ENCODE measurements around the gene ROMO1.

Gene ROMO1

GRCh38 chr20:35730583-35731468, 31.6 kb downstream of the ROMO1 start:
- H3K79me2 ChIP-seq: peaks cover 60% of the 10 kb centered on the region
- peaks cover 15% of the 10 kb centered on the region for H3K4me1 ChIP-seq
- H3K27ac ChIP-seq: no peak overlapping the region
- H3K9ac ChIP-seq: no peak overlapping the region
- H3K27me3 ChIP-seq (ENCODE audit: control insufficient read depth, insufficient read depth, low read length): no peaks in the 10 kb centered on the region
- H3K36me3 ChIP-seq (ENCODE audit: control insufficient read depth, insufficient read depth, low read length): no peaks in the 10 kb centered on the region
- no peak overlapping the region for H2AFZ ChIP-seq
- no peak overlapping the region for H3K4me3 ChIP-seq (ENCODE audit: low read depth, low read length)
- H3K9me3 ChIP-seq (ENCODE audit: control insufficient read depth, low read length): no peaks in the 10 kb centered on the region
- TF ChIP-seq CTCF (IDR thresholded peaks at IDR 0.05): no peak
- no peak overlapping the region for H3K4me2 ChIP-seq (ENCODE audit: low read length)

GRCh38 chr20:35731469-35731788, 32.2 kb downstream of the ROMO1 start:
- no peak overlapping the region for H3K27ac ChIP-seq
- H3K9ac ChIP-seq: no peak overlapping the region
- TF ChIP-seq CTCF (IDR thresholded peaks at IDR 0.05): no peak
- no peak overlapping the region for H3K4me3 ChIP-seq (ENCODE audit: low read depth, low read length)
- peaks cover 60% of the 10 kb centered on the region for H3K79me2 ChIP-seq
- peaks cover 20% of the 10 kb centered on the region for H3K4me1 ChIP-seq
- no peaks in the 10 kb centered on the region for H3K9me3 ChIP-seq (ENCODE audit: control insufficient read depth, low read length)
- H3K36me3 ChIP-seq (ENCODE audit: control insufficient read depth, insufficient read depth, low read length): no peaks in the 10 kb centered on the region
- no peak overlapping the region for H2AFZ ChIP-seq
- no peak overlapping the region for H3K4me2 ChIP-seq (ENCODE audit: low read length)
- H3K27me3 ChIP-seq (ENCODE audit: control insufficient read depth, insufficient read depth, low read length): no peaks in the 10 kb centered on the region

GRCh38 chr20:35731862-35732643, 32.8 kb downstream of the ROMO1 start:
- Histone ChIP-seq H3K4me2 (ENCODE audit: low read length) (no peak overlapping the region), H3K4me1 (peaks cover 20% of the 10 kb centered on the region), H3K79me2 (peaks cover 60% of the 10 kb centered on the region), H3K9ac (no peak overlapping the region), H2AFZ (no peak overlapping the region), H3K4me3 (ENCODE audit: low read depth, low read length) (no peak overlapping the region), H3K27me3 (ENCODE audit: control insufficient read depth, insufficient read depth, low read length) (no peaks in the 10 kb centered on the region), H3K27ac (no peak overlapping the region), H3K9me3 (ENCODE audit: control insufficient read depth, low read length) (no peaks in the 10 kb centered on the region), H3K36me3 (ENCODE audit: control insufficient read depth, insufficient read depth, low read length) (no peaks in the 10 kb centered on the region)
- TF ChIP-seq CTCF (IDR thresholded peaks at IDR 0.05): no peak

GRCh38 chr20:35732644-35732982, 33.4 kb downstream of the ROMO1 start:
- Histone ChIP-seq H2AFZ (no peak overlapping the region), H3K27me3 (ENCODE audit: control insufficient read depth, insufficient read depth, low read length) (no peaks in the 10 kb centered on the region), H3K4me1 (peaks cover 20% of the 10 kb centered on the region), H3K9me3 (ENCODE audit: control insufficient read depth, low read length) (no peaks in the 10 kb centered on the region), H3K4me3 (ENCODE audit: low read depth, low read length) (no peak overlapping the region), H3K79me2 (peaks cover 64% of the 10 kb centered on the region), H3K27ac (no peak overlapping the region), H3K9ac (no peak overlapping the region), H3K36me3 (ENCODE audit: control insufficient read depth, insufficient read depth, low read length) (no peaks in the 10 kb centered on the region), H3K4me2 (ENCODE audit: low read length) (no peak overlapping the region)
- TF ChIP-seq CTCF (IDR thresholded peaks at IDR 0.05): no peak

Measured in parathyroid adenoma (tissue), 2 donors.